GM21786 (cell line): ENCODE measurements around the gene APC.

ENCODE experiments used
- ATAC-seq: cut with Tn5 transposase; IDR thresholded peaks from one replicate; pipeline ENCODE4 v1.9.1; 2021; ENCODE audit not compliant: unreplicated experiment

The APC gene

GRCh38 chr5:112737463-112738190 is at the start of gene APC:
Gene APC, plus strand, starts transcription at chr5:112737885. Its CDS starts 17,006 bp downstream, at chr5:112754891.
- peak; percentile 98 for ATAC-seq

GRCh38 chr5:112689155-112689909 is 48.4 kb upstream of the APC start:
- no peak for ATAC-seq

- ATAC-seq: no peak
Measured at GRCh38 chr5:112690605-112691338, 46.9 kb upstream of the APC start.

- ATAC-seq: no peak
Measured at GRCh38 chr5:112691339-112691680, 46.4 kb upstream of the APC start.

GRCh38 chr5:112691758-112692157 is 45.9 kb upstream of the APC start:
- ATAC-seq: no peak

- ATAC-seq: no peak
Measured at GRCh38 chr5:112692472-112692871, 45.2 kb upstream of the APC start.

- ATAC-seq: no peak
Measured at GRCh38 chr5:112693301-112693700, 44.4 kb upstream of the APC start.

GRCh38 chr5:112694853-112695709 is 42.6 kb upstream of the APC start:
- no peak for ATAC-seq

- ATAC-seq: no peak
Measured at GRCh38 chr5:112696786-112697185, 40.9 kb upstream of the APC start.

DNA sequence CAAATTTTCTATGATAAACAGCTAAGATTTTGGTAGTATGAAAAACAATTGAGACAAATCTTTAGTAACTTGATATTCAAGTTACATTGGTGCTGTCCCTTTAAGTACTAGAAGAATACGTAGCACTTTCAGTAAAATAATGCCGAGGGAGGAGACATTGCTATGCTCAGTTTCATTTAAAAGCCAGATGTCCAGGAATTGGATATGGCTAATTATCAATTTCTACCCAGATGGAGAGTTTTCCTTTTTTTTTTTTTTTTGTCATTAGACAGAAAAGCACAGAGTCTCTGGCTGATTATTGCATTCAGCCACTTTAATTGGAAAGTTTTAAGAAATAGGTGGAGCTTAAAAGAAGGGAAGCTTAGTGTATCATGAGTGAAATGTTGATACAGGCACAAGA is 40.4 kb upstream of the APC start:
- ATAC-seq: no peak

DNA sequence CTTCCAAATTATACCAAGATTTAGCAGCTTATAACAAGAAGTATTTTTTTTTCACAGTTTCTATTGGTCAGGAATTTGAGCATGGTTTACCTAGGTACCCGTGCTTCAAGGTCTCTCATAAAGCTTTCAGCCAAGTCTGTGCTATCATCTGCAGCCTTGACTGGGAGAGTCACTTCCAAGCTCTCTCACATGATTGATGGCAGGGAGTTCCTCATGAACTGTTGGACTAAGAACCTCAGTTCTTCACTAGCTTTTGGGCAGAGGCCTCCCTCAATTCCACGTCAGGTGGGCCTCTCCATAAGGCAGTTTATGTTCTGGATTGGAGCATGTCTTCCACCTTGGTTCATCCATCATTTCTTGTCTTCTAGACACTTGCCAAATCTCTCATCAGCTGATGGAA is 39.9 kb upstream of the APC start:
- no peak for ATAC-seq

- ATAC-seq: no peak
Measured at GRCh38 chr5:112703866-112704820, 33.5 kb upstream of the APC start.

GRCh38 chr5:112706446-112707016 is 31.2 kb upstream of the APC start:
- no peak for ATAC-seq

GRCh38 chr5:112707187-112708102 is 30.2 kb upstream of the APC start:
- ATAC-seq: peak; percentile 96

GRCh38 chr5:112708103-112708622 is 29.5 kb upstream of the APC start:
- no peak for ATAC-seq

DNA sequence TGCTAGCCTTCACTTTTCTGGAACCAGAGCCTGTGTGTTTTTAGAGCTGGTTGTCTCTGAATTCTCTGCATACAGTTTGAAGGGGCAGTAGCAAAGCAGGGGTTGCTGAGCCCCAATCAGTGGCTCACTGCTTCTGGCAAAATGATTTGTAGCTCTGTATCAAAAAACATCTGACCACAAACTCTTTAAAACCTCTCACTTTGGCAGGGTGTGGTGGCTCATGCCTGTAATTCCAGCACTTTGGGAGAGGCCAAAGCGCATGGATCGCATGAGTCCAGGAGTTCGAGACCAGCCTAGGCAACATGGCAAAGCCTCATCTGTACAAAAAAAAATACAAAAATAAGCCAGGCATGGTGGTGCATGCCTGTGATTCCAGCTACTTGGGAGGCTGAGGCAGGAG is 28.3 kb upstream of the APC start:
- no peak for ATAC-seq

DNA sequence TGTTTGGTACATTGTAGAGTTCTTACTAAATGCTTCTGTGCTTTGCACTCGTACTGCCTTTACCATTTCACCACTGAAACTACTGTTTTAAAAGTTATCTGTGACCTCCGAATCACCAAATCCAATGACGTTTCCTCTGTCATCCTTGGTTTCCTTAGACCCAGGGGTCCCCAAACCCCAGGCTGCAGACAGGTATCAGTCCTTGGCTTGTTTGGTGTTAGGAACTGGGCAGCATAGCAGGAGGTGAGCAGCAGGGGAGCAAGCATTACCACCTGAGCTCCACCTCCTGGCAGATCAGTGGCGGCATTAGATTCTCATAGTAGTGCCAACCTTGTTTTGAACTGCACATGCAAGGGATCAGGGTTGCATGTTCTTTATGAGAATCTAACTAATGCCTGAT is 26.8 kb upstream of the APC start:
- ATAC-seq: no peak

GRCh38 chr5:112711436-112711835 is 26.2 kb upstream of the APC start:
- no peak for ATAC-seq
